K562 (cell line): ENCODE measurements around the gene SLC35G2. TPM values are rescaled to one million over a fixed set of nuclear protein-coding genes. Genes with fewer than 3 reads are reported as not detected.

Source experiments
- AFF1 ChIP-seq, 2 experiments: fragments of 450-650 bp; IDR thresholded peaks; 2 replicates each; pipeline ENCODE4 v1.6.1; 2018; ENCODE audit warnings: mild to moderate bottlenecking in 2 of 2, low read depth in 1 of 2; ENCODE audit not compliant: partially characterized antibody in 2 of 2
- BACH1 ChIP-seq: fragments of 200-800 bp; sonication (Bioruptor generic); IDR thresholded peaks from 2 replicates; pipeline ENCODE4 v1.6.1; 2016; ENCODE audit warnings: missing genetic modification characterization, missing compliant biosample characterization
- CXXC5 ChIP-seq: fragments of 250-450 bp; sonication (Bioruptor Pico); IDR thresholded peaks from 2 replicates; pipeline ENCODE4 v1.8.0; 2022; ENCODE audit warnings: inconsistent platforms, mild to moderate bottlenecking, moderate library complexity
- POLR2G ChIP-seq: fragments of 200-400 bp; formaldehyde crosslinking; IDR thresholded peaks from 2 replicates; pipeline ENCODE4 v1.6.1; 2017; ENCODE audit warnings: low read depth, mild to moderate bottlenecking, antibody characterized with exemption, low read length, moderate library complexity
- SMARCA4 ChIP-seq: fragments of 450-650 bp; IDR thresholded peaks from 2 replicates; pipeline ENCODE4 v1.6.1; 2016
- TFAP4 ChIP-seq: sonication (generic); formaldehyde crosslinking; IDR thresholded peaks from 2 replicates; pipeline ENCODE4 v1.8.0; 2022; ENCODE audit warnings: missing genetic modification reagents, mild to moderate bottlenecking, moderate library complexity, borderline replicate concordance
- THRAP3 ChIP-seq: fragments of 450-650 bp; IDR thresholded peaks from 2 replicates; pipeline ENCODE4 v1.6.1; 2016; ENCODE audit warnings: mild to moderate bottlenecking, inconsistent platforms, borderline replicate concordance
- UBTF ChIP-seq, 2 experiments: IDR thresholded peaks; 2 replicates each; pipeline ENCODE4 v1.6.1; 2012; ENCODE audit warnings: improper control_type of control experiment in 2 of 2, low read depth in 2 of 2, low read length in 2 of 2, borderline replicate concordance in 1 of 2
- ZNF277 ChIP-seq: fragments of 250-450 bp; sonication (Bioruptor Pico); IDR thresholded peaks from 2 replicates; pipeline ENCODE4 v1.8.0; 2022; ENCODE audit warnings: inconsistent platforms, mild to moderate bottlenecking, moderate library complexity, borderline replicate concordance
- ZNF280A ChIP-seq: fragments of 450-650 bp; IDR thresholded peaks from 2 replicates; pipeline ENCODE4 v1.6.1; 2018; ENCODE audit warnings: mild to moderate bottlenecking, low read depth; ENCODE audit not compliant: partially characterized antibody
- polyA plus RNA-seq, 8 experiments: library from polyadenylated mRNA; depleted of rRNA in 4 of 8; stranded (reverse) in 5 of 8; unstranded in 3 of 8; fragments of >200 nt; fragmentation: Nextera tagmentation in 2 of 8; fragmentation: Illumina TruSeq in 1 of 8; extraction: Ambion mirVana in 2 of 8; extraction: Trizol in 1 of 8; gene quantifications; 2 replicates each; pipeline versions ENCODE4 v1.2.1 to v1.2.3, GENCODE V29; 2011 to 2014; ENCODE audit warnings: inconsistent platforms in 1 of 8, missing spikeins in 1 of 8
- total RNA-seq, 7 experiments: library from RNA; depleted of rRNA in 6 of 7; stranded (reverse); fragments of >200 nt in 6 of 7; fragmentation: Illumina TruSeq in 2 of 7; extraction: Trizol in 2 of 7; gene quantifications; 2 replicates each; pipeline versions ENCODE4 v1.2.1 to v1.2.3, GENCODE V29; 2011 to 2021; ENCODE audit warnings: low replicate concordance in 1 of 7
- TF ChIP-seq, protein P1 (sequence below): fragments of 250-450 bp; sonication (Bioruptor Pico); IDR thresholded peaks from 2 replicates; pipeline ENCODE4 v1.8.0; 2022; ENCODE audit warnings: inconsistent platforms
- TF ChIP-seq, protein P2 (sequence below): fragments of 250-450 bp; sonication (Bioruptor Pico); IDR thresholded peaks from 2 replicates; pipeline ENCODE4 v1.8.0; 2022; ENCODE audit warnings: moderate library complexity, mild to moderate bottlenecking, inconsistent platforms

SLC35G2 gene
- total and polyA plus RNA-seq, 9 of the 15 experiments (the other 6 are each of a cell fraction or from before 2014, with no cell fraction given) = 2.6 to 5.9 (median 3.2) TPM

DNA sequence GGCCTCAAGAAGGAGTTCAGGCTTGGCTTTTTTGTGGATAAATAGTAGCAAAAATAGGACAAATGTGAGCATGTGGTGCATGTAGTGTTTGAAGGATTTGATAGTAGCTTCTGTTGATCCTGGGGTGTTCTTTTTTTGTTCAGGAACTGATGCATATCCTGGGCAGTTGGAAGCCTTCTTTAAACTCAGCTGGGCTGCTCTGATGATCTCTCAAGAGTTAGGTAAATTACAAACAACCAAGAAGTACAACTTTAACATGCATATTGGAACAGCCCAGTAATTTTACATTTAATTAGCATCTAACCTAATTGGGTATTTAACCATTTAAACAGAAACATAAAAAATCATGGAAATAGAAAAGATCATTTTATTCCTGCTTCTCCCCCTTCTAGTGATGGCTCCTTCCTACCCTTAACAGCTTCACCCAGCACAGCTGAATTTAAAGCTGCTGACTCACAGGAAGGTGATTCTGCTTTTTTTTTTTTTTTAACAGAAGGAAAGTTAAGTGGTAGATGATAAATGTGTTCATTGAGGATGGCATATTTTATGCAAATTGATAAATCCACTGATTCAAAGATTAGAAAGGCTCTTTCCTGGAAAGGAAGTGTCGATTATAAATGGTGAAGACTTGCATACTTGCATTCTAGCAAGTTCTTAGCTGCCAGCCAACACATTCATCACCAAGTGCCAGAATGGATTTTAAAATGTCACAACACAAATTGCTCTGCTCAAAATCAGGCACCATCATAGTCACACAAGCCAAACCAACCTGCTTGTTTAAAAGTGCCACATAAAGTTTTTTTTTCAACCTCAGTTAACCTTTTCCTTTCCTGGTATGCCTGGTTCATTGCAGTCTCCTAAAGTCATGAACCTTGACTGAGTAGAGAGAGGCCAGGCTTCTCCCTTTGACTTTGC lies 20.0 kb downstream of the SLC35G2 start (continued):
- no peak for TF ChIP-seq ZNF277 (CRISPR knock-in tag)
- TF ChIP-seq SMARCA4 = peak; percentile 76
- no peak for TF ChIP-seq POLR2G
- TF ChIP-seq UBTF (IDR thresholded peaks at IDR 0.05; ENCODE audit: borderline replicate concordance in 1 of 2, low read depth in 2 of 2, low read length in 2 of 2) = no peak
- TF ChIP-seq, protein P1, sequence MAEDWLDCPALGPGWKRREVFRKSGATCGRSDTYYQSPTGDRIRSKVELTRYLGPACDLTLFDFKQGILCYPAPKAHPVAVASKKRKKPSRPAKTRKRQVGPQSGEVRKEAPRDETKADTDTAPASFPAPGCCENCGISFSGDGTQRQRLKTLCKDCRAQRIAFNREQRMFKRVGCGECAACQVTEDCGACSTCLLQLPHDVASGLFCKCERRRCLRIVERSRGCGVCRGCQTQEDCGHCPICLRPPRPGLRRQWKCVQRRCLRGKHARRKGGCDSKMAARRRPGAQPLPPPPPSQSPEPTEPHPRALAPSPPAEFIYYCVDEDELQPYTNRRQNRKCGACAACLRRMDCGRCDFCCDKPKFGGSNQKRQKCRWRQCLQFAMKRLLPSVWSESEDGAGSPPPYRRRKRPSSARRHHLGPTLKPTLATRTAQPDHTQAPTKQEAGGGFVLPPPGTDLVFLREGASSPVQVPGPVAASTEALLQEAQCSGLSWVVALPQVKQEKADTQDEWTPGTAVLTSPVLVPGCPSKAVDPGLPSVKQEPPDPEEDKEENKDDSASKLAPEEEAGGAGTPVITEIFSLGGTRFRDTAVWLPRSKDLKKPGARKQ (CRISPR knock-in tag) = no peak
- TF ChIP-seq ZNF280A = no peak
- no peak for TF ChIP-seq THRAP3
- peak; percentile 86 for TF ChIP-seq BACH1 (tag)
- no peak for TF ChIP-seq AFF1 (IDR thresholded peaks at IDR 0.05; ENCODE audit: low read depth in 1 of 2, partially characterized antibody in 2 of 2)
- no peak for TF ChIP-seq CXXC5
- peak; percentile 14; the same call in 1 of the 2 replicates for TF ChIP-seq TFAP4 (CRISPR knock-in tag)
- TF ChIP-seq, protein P2, sequence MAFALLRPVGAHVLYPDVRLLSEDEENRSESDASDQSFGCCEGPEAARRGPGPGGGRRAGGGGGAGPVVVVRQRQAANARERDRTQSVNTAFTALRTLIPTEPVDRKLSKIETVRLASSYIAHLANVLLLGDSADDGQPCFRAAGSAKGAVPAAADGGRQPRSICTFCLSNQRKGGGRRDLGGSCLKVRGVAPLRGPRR (CRISPR knock-in tag) = no peak
